ENCODE results near the gene PRR20G.

The PRR20G gene

DNA sequence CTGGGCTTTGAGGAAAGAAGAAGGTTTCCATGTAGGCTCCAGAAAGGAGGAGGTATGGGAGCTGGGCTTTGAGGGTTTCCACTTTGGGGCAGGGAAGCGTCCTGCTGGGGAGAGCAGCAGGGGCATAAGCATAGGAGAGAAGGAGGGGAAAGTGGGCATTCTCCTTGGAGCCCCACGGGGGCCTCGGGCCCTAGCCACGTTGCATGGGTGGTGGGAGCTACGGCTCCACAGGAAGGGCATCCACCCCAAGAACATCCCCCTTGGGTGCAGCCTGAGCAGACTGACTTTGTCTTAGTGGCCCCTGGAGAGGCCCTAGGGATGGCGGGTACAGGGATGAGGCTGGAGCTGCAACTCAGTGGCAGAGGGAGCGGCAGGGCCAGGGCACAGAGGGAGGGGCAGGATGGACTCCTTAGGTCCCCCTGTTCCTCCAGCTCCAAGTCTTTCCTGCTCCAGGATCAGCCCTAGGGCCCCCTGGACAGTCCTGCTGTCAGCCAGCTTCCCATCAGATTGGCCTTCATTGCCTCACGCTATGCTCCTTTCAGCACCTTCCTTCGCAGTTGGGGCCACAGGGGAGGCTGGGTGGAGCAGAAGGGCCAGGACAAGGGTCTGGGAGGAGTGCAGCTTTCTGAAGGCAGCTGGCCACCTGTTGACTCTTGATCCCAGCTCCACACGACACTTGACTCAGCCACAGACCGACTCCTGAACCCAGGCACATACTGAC lies 22.9 kb downstream of the PRR20G start:
- DNase-seq (ENCODE audit: extremely low read depth in 1 of 2, low read depth in 1 of 2) = no peak

DNA sequence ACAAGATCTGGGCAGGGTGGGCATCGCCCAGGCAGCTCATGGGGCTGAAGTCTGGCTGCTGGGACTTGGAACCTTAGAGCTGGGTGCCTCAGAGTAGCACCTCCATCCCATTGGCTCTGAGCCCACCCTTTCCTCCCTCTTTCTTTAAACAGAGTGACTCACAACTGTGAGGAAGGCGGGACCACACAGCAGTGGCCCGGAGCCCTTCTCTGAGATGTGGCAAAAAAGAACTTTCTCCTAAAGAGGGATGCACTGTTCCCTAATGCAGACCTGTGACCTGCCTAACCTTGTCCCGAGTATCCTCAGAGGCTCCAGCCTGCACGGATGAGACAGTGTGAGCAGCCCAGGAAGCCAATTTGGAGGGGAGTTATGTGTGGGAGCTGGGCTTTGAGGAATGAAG lies 23.6 kb downstream of the PRR20G start:
- DNase-seq (ENCODE audit: extremely low read depth in 1 of 2, low read depth in 1 of 2) = no peak

DNA sequence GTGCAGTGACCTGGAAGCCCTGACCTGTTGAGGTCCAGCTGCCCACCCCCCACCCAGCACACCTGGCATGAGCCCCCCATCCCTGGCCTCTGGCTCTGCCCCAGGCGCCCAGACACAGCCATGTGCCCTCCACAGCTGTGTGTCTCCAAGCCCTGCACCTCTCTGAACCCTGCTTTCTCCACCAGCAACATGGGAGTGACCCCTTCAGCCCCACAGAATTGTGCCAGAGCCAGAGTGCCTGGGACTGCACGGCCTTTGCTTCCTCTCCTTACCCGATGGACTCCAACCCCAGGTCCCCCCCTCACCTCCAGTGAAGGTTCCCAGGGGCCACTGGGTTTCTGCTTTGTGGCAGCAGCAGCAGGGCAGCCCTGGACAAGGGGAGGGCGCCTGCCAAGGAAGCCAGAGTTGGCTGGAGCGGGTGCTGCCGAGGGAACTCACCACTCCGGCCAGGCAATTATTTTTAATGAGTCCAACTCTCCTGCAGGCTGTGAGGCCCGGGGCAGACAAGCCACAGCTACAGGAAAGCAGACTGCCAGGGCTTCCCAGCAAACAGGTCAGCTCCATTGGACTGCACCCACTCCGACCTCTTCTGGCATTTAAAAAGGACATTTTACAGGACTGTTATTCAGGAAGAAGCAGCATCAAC lies 24.1 kb downstream of the PRR20G start:
- no peak for DNase-seq (ENCODE audit: extremely low read depth in 1 of 2, low read depth in 1 of 2)

DNA sequence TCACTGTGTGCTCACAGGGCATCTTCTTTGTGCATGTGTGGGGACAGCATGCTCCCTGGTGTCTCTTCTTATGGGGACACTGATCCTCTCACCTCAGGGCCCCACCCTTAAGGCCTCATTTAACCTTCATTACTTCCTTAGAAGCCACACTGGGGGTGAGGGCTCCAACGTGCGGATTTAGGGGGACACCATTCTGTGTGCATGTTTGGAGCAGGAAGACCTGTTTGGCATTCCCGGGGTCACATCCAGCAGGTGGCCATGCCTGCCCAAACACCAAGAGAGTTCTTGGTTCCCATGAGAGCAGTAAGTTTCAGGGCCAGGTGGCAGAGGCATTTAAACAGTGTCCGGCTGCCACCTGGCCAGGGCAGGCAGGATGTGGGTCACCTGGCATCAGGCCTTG lies 24.8 kb downstream of the PRR20G start:
- no peak for DNase-seq (ENCODE audit: extremely low read depth in 1 of 2, low read depth in 1 of 2)

DNA sequence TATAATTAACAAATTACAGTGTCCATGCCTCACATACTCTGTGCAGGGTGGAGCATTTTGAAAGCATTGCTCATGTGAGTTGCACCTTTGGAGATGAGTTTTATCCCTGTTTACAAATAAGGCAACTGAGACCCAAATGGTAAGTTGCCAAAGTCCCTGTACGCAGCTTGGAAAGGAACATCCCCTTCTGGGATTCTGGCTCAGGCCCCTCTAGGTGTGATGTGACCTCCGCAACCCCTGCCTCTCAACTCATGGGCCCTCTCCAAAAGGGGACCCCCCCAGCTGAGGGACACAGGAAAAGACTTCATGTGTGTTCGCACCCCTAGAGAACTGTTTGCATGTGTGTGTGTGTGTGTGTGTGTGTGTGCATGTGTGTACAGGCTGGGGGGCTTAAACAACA lies 25.3 kb downstream of the PRR20G start:
- no peak for DNase-seq (ENCODE audit: extremely low read depth in 1 of 2, low read depth in 1 of 2)

DNA sequence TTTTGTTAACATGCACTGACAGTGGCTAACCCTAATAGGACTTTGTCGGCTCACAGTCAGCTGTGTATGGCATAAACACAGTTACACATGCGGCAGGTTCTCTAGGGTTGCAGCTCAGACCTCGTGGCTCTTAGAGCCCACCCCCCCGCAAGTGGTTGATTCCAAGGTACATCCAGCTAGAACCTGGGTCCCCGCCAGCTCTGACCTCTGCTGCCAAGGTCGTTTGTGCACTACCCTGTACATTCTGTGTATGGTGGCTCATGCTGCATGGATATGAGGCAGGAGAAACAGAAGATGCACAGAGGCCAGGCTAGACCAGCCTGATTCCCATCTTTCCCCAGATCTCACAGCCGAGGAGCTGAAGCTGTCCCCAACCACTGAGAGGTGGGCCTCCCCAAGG lies 25.9 kb downstream of the PRR20G start:
- DNase-seq (ENCODE audit: extremely low read depth in 1 of 2, low read depth in 1 of 2) = no peak

DNA sequence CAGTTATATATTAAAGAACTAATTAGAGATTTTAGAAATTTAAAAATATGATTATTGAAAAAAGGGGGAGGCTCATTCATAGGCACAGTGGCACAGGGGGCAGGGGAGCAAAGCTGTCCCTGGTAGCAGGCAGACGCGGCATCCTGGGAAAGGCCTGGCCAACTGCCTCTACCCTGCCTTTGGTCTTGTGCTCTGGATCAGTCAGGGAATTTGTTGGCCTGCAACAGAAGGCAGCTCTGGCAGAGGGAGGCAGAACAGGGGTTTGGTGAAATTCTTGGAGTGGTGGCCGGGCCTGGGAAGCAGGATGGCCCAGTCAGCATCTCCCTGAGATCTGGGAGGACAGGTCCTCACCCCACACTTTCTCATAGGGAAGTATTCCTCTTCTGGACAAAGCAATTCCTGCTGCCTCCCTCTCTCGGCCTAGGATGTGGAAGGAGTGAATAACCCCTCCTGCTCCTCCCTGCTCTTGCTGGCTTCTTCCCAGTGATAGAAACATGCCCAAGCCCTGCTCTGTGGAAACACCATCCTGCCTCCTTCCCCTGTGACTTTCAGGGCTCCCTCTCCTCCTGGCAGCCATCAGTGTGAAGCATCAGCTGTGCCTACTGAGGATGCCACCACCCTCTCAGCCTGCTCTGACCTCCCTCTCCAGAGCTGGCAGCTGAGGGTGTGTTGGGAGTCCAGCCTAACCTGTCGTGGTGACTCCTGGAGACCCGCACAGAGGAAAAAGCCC lies 26.9 kb downstream of the PRR20G start:
- no peak for DNase-seq (ENCODE audit: extremely low read depth in 1 of 2, low read depth in 1 of 2)

DNA sequence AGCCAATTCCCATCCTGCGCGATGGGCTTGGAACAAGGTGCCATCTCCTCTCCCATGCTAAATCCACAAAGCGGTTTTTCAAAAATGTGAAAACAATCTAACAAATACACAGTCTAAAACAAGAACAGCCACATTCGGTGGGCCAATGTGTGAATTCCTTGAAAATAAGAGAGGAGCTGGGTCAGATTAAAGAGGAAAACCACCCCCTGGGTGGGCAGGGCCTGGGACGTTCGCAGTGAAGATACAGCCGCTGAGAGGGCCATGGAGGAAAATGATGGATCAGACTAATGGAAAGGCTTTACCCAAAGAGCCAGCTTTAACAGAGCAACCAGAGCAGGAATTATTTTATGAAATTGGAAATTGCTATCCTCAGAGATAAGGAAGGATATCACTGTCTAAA lies 27.4 kb downstream of the PRR20G start:
- DNase-seq (ENCODE audit: extremely low read depth in 1 of 2, low read depth in 1 of 2) = no peak

DNA sequence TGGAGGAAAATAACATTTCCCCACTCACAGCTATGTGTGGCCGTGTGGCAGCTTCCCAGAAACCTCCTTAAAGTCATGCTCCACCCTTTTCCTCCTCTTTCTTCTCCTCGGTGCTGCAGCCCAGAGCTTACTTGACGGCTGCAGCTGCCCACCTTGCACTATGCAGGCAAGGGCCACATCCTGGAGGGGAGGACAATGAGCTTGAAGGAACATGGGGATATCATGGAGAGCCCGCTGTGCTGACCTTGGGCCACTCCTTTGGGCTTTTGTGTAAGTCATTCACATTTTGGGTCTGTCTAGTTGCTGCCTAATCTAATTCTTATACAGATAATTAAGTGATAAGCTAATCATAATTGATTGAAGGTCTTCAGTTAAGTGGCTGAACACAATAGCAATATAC lies 28.0 kb downstream of the PRR20G start:
- DNase-seq (ENCODE audit: extremely low read depth in 1 of 2, low read depth in 1 of 2) = no peak

DNA sequence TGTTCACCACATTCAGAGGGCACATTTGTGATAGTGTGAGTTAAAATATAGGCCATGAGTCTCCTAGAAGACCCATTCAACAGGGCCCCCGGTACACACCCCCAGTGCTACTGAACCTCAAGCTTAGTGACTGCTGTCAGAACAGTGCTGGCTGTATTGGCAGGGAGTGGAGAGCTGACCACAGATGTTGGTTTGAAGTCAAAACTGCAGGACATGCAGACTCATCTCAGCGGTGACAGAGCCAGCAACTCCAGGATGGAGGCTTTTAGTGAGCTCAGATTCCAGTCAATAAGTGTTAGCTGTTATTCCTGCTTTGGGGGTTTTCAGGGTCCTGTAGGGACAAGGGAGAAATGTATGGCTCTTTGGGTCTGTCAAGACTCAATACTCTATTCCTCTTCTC lies 29.1 kb downstream of the PRR20G start:
- DNase-seq (ENCODE audit: extremely low read depth in 1 of 2, low read depth in 1 of 2) = no peak

DNA sequence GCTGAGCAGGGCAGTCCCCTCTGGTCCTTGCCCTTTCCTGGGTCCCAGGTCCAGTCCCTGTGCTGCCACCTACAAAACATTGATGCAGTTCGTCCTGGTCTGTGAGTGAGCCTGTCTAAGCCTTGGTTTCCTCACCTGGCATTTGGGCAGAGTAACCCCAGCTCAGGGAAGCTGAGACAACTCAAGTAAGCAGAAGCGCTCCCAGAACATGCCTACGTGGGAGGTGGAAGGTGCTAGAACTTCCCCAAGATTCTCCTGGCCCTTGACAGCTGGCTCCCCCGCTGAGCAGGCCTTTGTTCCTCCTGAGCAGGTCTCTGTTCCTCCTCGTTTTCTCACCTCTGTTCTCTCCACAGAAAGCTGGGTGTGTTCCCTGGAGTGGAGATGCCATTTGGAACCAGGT lies 30.5 kb downstream of the PRR20G start:
- DNase-seq (ENCODE audit: extremely low read depth in 1 of 2, low read depth in 1 of 2) = no peak

DNA sequence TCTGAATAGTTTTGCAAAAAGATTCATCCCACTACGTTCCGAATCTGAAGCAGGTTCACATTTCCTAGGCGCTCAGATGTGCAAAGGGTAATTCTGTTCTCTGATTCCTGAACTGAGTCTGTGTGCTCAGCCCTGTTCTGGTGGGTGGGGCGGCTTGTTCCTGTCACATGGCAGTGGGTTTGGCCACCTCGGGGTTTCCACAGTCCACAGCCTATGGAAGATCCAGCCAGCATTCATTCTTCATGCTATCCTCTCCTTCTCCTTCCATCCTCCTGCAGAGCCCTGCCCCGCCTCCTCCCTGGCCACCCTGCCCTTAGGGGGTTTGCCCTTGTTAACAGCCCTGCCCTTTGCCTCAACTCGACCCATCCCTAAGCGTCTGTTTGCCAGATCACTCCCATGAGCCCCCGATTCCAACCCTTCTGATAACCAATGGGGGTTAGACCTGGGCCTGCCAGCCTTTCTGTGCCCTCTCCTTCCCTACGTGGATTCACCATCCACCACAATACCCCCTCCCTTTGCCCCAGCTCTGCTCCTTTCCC lies 31.0 kb downstream of the PRR20G start:
- DNase-seq (ENCODE audit: extremely low read depth in 1 of 2, low read depth in 1 of 2) = no peak

DNA sequence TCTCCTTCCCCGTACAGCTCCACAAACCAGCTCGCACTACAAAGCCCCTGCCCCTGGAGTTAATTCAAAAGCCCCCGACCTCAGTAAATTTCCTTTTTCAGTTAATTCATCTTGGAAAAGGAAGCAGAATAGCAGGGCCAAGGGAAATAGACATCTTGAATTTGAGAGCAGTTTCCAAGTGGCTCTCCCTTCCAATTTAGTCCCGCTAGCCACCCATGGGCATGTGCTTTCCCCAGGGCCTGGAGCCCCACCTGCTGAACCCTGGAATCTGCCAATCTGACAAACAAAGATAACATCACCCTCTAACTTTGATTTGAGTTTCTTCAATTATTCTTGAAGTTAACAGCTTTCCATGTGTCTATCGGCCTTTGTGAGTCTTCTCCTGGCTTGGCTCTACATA lies 31.7 kb downstream of the PRR20G start:
- DNase-seq (ENCODE audit: extremely low read depth in 1 of 2, low read depth in 1 of 2) = no peak

DNA sequence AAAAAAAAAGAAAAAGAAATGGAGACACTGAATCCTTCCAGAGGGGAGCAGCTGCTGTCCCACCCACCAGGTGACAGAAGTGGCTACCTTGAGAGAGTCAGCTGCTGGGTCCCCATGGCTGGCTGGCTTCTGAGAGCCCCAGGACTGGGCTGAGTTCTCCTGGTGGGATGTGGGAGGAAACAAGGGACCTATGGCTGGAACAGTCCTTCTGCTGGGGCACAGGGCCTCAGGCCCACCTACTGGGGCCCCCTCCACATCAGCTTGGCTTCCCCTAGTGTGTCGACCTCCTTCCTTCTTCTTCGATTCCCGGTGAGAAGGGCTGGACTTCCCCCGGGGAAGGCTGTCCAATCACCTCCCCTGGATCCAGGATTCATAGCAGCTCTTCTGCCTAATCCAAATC lies 32.3 kb downstream of the PRR20G start:
- DNase-seq (ENCODE audit: extremely low read depth in 1 of 2, low read depth in 1 of 2) = no peak

DNA sequence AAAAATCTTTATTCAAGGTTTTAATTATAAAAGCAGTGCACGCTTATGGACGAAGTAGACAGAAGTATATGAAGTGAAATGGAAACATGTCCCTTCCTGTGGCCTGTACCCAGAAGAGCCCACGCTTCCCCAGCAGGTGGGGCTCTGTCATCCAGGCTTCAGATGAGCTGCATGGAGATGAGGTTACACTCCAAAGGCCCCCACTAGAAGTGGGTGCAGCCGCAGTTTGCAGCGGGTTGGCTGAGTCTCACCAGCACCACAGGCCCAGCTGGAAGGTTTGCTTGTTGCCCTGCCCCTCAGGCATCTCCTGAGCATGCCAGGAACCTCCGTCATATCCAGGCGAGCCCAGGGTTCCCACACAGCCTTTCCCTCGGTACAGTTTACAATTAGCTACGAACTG lies 33.1 kb downstream of the PRR20G start:
- no peak for DNase-seq (ENCODE audit: extremely low read depth in 1 of 2, low read depth in 1 of 2)

DNA sequence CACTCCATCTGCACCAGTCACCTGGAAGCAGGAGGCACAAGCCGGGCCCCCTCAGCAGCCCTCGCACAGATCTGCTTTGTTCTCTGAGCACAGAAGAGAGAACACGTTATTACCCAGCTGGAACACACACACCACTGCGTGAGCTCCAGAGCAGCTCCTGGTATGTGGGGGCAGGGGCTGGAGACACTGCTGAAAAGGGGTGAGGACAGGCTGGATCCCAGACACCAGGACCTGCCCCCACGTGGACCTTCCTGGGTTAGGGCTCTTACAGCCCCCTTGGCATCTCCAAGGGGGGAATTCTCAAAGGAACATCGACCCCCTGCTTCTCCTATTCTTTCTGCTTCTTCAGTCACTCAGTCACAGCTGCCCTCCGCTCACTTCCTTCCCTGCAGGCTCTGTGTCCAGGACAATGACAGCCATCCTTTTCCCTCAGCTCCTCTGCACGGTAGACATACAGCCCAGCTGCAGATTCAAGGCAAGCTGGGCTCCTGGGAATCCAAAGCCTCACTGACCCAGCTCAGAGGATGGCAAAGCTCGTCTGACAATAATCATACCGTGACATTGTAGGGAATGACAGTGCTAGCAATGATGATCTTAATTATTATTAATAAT lies 33.7 kb downstream of the PRR20G start:
- DNase-seq (ENCODE audit: extremely low read depth in 1 of 2, low read depth in 1 of 2) = no peak

DNA sequence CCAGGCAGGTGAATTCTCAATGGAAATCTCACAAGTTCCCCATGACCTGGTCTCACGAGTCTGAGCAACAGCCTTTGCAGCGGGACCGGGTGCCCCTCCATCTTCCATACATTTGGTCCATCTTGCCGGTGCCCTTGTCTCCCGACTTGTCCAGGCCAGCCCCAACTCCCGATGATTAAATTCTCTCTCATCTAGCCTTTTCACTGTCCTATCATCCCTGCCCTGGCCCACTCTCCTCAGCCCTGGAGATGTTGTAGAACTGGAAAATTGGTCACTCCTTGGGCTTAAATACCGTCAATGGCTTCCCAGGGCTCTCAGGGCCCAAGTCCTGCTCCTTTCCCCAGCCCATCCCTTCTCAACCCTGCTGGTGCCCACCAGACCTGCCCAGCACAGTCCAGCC lies 34.4 kb downstream of the PRR20G start:
- DNase-seq (ENCODE audit: extremely low read depth in 1 of 2, low read depth in 1 of 2) = no peak

DNA sequence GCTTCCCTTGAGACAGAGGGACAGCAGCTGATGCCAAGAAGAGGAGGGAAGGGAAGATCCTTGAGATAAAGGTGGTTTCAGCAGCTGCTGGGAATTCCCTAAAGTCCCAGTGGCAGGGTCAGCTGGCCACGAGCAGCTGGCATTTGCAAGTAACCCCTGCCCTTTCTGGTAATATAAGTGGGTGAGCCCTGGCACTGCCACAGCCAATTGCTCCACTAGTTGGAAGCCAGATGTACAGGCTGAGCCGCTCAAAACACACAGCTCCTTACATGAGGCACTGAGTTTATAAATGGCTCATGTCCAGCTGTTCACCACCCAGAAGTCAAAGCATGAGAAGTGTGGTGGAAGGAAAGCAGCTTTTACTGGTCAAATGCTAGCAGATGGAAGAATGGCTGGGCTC lies 35.4 kb downstream of the PRR20G start:
- DNase-seq (ENCODE audit: extremely low read depth in 1 of 2, low read depth in 1 of 2) = no peak

DNA sequence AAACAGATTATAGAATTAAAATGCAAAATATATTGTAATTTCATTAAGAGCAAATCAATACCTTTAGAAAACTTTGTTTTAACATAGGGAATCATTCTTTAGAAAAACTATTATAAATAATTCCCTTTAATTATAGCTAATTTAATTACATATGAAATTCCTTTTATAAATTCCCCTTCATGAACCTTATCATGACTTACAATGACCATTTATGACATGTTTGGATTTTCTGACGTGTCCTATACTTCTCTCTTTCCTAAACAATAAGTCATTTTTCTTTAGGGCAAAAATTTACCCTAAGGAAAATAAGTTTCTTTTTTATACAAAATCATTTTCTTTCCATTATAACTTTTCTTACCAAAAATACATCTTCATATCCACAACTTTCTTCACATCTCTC lies 37.8 kb downstream of the PRR20G start:
- DNase-seq (ENCODE audit: extremely low read depth in 1 of 2, low read depth in 1 of 2) = no peak

DNA sequence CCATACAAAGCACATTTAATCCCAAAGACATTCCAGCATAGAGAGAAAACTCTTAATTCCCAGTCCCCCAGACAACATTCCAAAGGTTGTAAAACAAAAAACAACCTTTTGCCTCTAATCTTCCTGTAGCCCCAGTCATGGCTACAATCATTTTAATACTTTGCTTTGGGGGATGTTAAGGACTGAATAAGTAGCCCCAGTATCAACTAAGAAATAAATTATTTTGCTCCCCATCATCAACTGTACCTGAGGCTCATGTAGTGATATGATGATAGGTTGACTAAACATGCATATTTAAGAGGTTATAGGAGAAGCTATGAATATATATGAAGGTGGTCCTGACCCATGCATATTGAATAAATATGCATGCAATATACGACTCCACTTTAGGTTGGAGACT lies 40.6 kb downstream of the PRR20G start:
- DNase-seq (ENCODE audit: extremely low read depth in 1 of 2, low read depth in 1 of 2) = no peak

DNA sequence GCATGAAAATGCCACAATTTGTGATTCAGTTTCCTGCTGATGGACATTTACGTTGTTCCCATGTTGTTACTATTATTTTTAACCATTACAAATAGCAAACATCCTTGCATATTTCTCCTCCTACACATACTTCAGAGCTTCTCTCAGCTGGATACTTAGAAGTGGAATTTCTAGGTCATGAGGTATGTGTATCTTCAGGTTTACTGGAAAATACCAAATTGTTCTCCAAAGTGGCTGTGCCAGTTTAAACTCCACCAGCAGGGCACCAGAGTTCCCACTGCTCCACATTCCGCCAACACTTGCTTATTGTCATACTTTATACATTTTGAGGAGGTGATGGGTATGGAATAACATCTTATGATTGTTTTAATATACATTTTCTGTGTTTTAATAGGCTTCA lies 49.2 kb downstream of the PRR20G start:
- DNase-seq (ENCODE audit: extremely low read depth in 1 of 2, low read depth in 1 of 2) = no peak

DNA sequence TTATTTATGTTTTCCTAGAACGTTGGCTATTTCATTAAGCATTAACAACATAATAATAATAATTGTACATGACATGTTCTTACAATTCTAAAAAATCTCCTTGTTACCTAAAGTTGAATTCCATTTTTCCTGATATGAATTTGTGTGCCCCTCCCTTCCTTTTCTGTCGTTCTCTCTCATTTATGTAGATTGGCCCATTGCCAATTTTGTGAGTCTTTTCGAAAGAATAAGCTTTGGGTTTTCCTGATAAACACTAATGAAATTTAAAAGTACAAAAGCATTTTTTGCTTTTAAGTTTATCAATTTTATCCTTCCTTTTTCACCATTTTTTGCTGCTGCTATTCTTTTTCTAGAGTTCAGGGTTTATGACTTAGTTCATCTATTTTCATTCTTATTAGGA lies 50.0 kb downstream of the PRR20G start:
- DNase-seq (ENCODE audit: extremely low read depth in 1 of 2, low read depth in 1 of 2) = no peak

Measured in activated CD8-positive, alpha-beta memory T cell treated with anti-CD3 and anti-CD28 coated beads for 1 hour (primary cell).